Testis (tissue), 3 donors: ENCODE measurements around the gene VPS16. TPM values are rescaled to one million over a fixed set of nuclear protein-coding genes. Genes with fewer than 3 reads are reported as not detected.
"Not testable (repeated sequence)": the region's sequence is repeated elsewhere in the genome, so short reads cannot be mapped to it uniquely, and the experiment has no call there.

Experiments
- DNase-seq: peaks from one replicate; pipeline ENCODE4 v3.0.0-alpha.2; 2019
- H3K27ac ChIP-seq, 2 donors: fragments of 200-600 bp; sonication (generic); one replicate each; pipeline ENCODE4 v1.5.1; 2019
- H3K27me3 ChIP-seq: fragments of 200-600 bp; sonication (generic); one replicate; pipeline ENCODE4 v1.5.1; 2019
- H3K36me3 ChIP-seq: fragments of 200-600 bp; sonication (generic); one replicate; pipeline ENCODE4 v1.5.1; 2017; ENCODE audit warnings: low read depth; ENCODE audit errors: missing control alignments
- H3K4me1 ChIP-seq: fragments of 200-600 bp; sonication (generic); one replicate; pipeline ENCODE4 v1.5.1; 2019
- H3K4me3 ChIP-seq, 2 donors: fragments of 200-600 bp; sonication (generic); one replicate each; pipeline ENCODE4 v1.5.1; 2017 to 2019
- H3K9me3 ChIP-seq: fragments of 200-600 bp; sonication (generic); one replicate; pipeline ENCODE4 v1.5.1; 2017
- CTCF ChIP-seq, 3 experiments: fragments of 450-650 bp in 2 of 3; fragments of 200-600 bp in 1 of 3; sonication (generic) in 1 of 3; IDR thresholded peaks; one replicate each; pipeline ENCODE4 v1.5.1; 2016 to 2019; ENCODE audit warnings: antibody characterized with exemption in 3 of 3, mild to moderate bottlenecking in 2 of 3, moderate library complexity in 1 of 3
- POLR2A ChIP-seq: fragments of 450-650 bp; IDR thresholded peaks from one replicate; pipeline ENCODE4 v1.6.1; 2017; ENCODE audit warnings: antibody characterized with exemption, mild to moderate bottlenecking, moderate library complexity
- WGBS, 2 donors: methylation state at CpG; one replicate each; pipeline ENCODE4 v1.1.5; 2018; 5-methylcytosine and 5-hydroxymethylcytosine counted together
- intact Hi-C: fragments of 100-400 bp; cut with DNase I; formaldehyde crosslinking; loops from one replicate; pipeline ENCODE4 v1.15.1; 2023; ENCODE audit warnings: low total_unique reads
- polyA plus RNA-seq: library from polyadenylated mRNA; stranded (reverse); fragments of 350-450 nt; fragmentation: Illumina TruSeq; extraction: RNeasy Lipid Tissue Mini Kit (QIAGEN cat#74804); gene quantifications from one replicate; pipeline ENCODE4 v1.2.3, GENCODE V29; 2014; ENCODE audit warnings: low read depth, low replicate concordance; ENCODE audit not compliant: insufficient read depth
- total RNA-seq, 2 donors: library from RNA; depleted of rRNA; stranded (reverse); fragments of >200 nt; gene quantifications; one replicate each; pipeline ENCODE4 v1.2.3, GENCODE V29; 2016

Gene VPS16
- total and polyA plus RNA-seq, 3 donors from 2014 or later: 24.3 to 31.4 (median 27.3) TPM

GRCh38 chr20:2807019-2807418, 33.5 kb upstream of the VPS16 start:
- Histone ChIP-seq H3K9me3 (no peaks in the 10 kb centered on the region), H3K27ac (no peak overlapping the region), H3K4me1 (no peaks in the 10 kb centered on the region), H3K4me3 (no peak overlapping the region), H3K27me3 (no peaks in the 10 kb centered on the region), H3K36me3 (no peaks in the 10 kb centered on the region)
- intact Hi-C loops: no loop called here
- no peak for TF ChIP-seq CTCF (IDR thresholded peaks at IDR 0.05)
- TF ChIP-seq POLR2A: no peak
- WGBS, 2 donors: 79 to 87% methylated on average over 4 of the region's 4 CpGs
- DNase-seq: no peak

- intact Hi-C loops, H3K4me1 ChIP-seq, H3K27ac ChIP-seq, H3K27me3 ChIP-seq, DNase-seq, H3K9me3 ChIP-seq, H3K4me3 ChIP-seq, H3K36me3 ChIP-seq: not testable (repeated sequence)
- 80 to 87% methylated on average over 8 to 9 of the region's 9 CpGs for WGBS, 2 donors
Observed at GRCh38 chr20:2807929-2808328, 32.6 kb upstream of the VPS16 start.

GRCh38 chr20:2809690-2810089, 30.9 kb upstream of the VPS16 start:
- WGBS, 2 donors: 54 to 65% methylated on average over 10 of the region's 10 CpGs
- no peak overlapping the region for H3K4me3 ChIP-seq
- H3K9me3 ChIP-seq: no peaks in the 10 kb centered on the region
- no peaks in the 10 kb centered on the region for H3K4me1 ChIP-seq
- H3K36me3 ChIP-seq: no peaks in the 10 kb centered on the region
- no peaks in the 10 kb centered on the region for H3K27me3 ChIP-seq
- DNase-seq: no peak
- intact Hi-C loops: no loop called here
- TF ChIP-seq CTCF (IDR thresholded peaks at IDR 0.05) (no peak), POLR2A (no peak)
- no peak overlapping the region for H3K27ac ChIP-seq

- Histone ChIP-seq H3K27ac (no peak overlapping the region), H3K27me3 (no peaks in the 10 kb centered on the region), H3K4me3 (no peak overlapping the region), H3K9me3 (no peaks in the 10 kb centered on the region), H3K4me1 (no peaks in the 10 kb centered on the region), H3K36me3 (no peaks in the 10 kb centered on the region)
- DNase-seq: no peak
- intact Hi-C loops: no loop called here
- TF ChIP-seq POLR2A (no peak), CTCF (IDR thresholded peaks at IDR 0.05) (no peak)
- WGBS, 2 donors: 89 to 93% methylated on average over 3 of the region's 3 CpGs
Observed at GRCh38 chr20:2812189-2812588, 28.4 kb upstream of the VPS16 start.

GRCh38 chr20:2814076-2814475, 26.5 kb upstream of the VPS16 start:
- Histone ChIP-seq H3K36me3 (no peaks in the 10 kb centered on the region), H3K4me1 (no peaks in the 10 kb centered on the region), H3K9me3 (no peaks in the 10 kb centered on the region), H3K27me3 (no peaks in the 10 kb centered on the region), H3K27ac (no peak overlapping the region), H3K4me3 (no peak overlapping the region)
- no peak for DNase-seq
- no peak for TF ChIP-seq POLR2A
- no peak for TF ChIP-seq CTCF (IDR thresholded peaks at IDR 0.05)
- intact Hi-C loops: no loop called here
- 86 to 100% methylated on average over 1 of the region's 1 CpG for WGBS, 2 donors
